Thyroid gland (tissue), 4 donors: ENCODE measurements around the gene PRKAG1. TPM values are rescaled to one million over a fixed set of nuclear protein-coding genes. Genes with fewer than 3 reads are reported as not detected.

Experiments
- DNase-seq, 2 donors: peaks; one replicate each; pipeline ENCODE4 v3.0.0-alpha.2; 2019
- H3K27ac ChIP-seq, 3 donors: fragments of 200-600 bp; sonication (generic); 1 replicate in 2 of 3; 2 replicates in 1 of 3; pipeline ENCODE4 v1.5.1; 2016 to 2019; ENCODE audit warnings: mild to moderate bottlenecking in 1 of 3, moderate library complexity in 1 of 3
- H3K27me3 ChIP-seq: fragments of 200-600 bp; sonication (generic); one replicate; pipeline ENCODE4 v1.5.1; 2019
- H3K36me3 ChIP-seq, 2 donors: fragments of 200-600 bp; sonication (generic); one replicate each; pipeline ENCODE4 v1.5.1; 2016 to 2019
- H3K4me1 ChIP-seq, 2 donors: fragments of 200-600 bp; sonication (generic); one replicate each; pipeline ENCODE4 v1.5.1; 2017 to 2019
- H3K4me3 ChIP-seq, 3 donors: fragments of 200-600 bp; sonication (generic); replicated peaks in 1 of 3; 1 replicate in 2 of 3; 2 replicates in 1 of 3; pipeline ENCODE4 v1.5.1; 2016; ENCODE audit warnings: mild to moderate bottlenecking in 1 of 3
- H3K9me3 ChIP-seq: fragments of 200-600 bp; sonication (generic); one replicate; pipeline ENCODE4 v1.5.1; 2017
- POLR2A ChIP-seq, 2 donors: fragments of 450-650 bp; IDR thresholded peaks; one replicate each; pipeline ENCODE4 v1.6.1; 2017; ENCODE audit warnings: antibody characterized with exemption in 2 of 2, mild to moderate bottlenecking in 2 of 2, moderate library complexity in 1 of 2
- WGBS, 2 donors: methylation state at CpG; one replicate each; pipeline ENCODE4 v1.1.5; 2017; 5-methylcytosine and 5-hydroxymethylcytosine counted together
- intact Hi-C: fragments of 100-400 bp; cut with DNase I; formaldehyde crosslinking; loops from one replicate; pipeline ENCODE4 v1.15.1; 2023
- total RNA-seq, 4 donors: library from RNA; depleted of rRNA; stranded (reverse); fragments of >200 nt; gene quantifications; one replicate each; pipeline ENCODE4 v1.2.3, GENCODE V29; 2016
- TF ChIP-seq, protein P1 (sequence below), 6 experiments: fragments of 200-600 bp in 3 of 6; fragments of 450-650 bp in 3 of 6; sonication (generic) in 3 of 6; IDR thresholded peaks; one replicate each; pipeline ENCODE4 v1.5.1; 2016 to 2019; ENCODE audit warnings: antibody characterized with exemption in 6 of 6, mild to moderate bottlenecking in 2 of 6, inconsistent platforms in 1 of 6, moderate library complexity in 1 of 6

PRKAG1 gene
- total RNA-seq, 4 donors from 2014 or later = 50.3 to 68.1 (median 59.9) TPM

DNA sequence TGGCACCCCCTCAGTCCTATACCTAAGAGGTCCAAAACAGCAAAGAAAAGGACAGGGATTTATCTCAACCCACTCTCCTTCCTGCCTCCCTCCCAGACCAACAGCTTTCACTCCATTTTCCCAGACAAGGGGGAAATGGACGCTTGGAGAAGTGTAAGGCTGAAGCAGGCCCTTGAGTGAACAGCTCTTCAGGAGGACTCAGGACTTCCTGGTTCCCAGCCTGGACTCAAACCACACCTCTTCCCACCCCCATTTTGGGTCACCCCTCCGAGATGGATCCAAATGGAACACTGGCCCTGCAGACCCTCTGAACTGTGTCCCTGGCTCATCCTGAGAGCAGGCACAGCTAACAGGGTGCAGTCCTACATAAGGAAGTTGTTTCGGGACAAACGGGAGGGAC is 39.3 kb upstream of the PRKAG1 start:
- peak overlapping the region in 2 of 3 donors; percentile 26 to 94 for H3K4me3 ChIP-seq
- peaks cover 37 to 42% of the 10 kb centered on the region in 2 donors for H3K4me1 ChIP-seq
- H3K27ac ChIP-seq = peak overlapping the region in 1 of 3 donors; percentile 96
- peaks cover 17 to 19% of the 10 kb centered on the region in 2 donors for H3K36me3 ChIP-seq
- TF ChIP-seq POLR2A (IDR thresholded peaks at IDR 0.05) = no peak
- TF ChIP-seq, protein P1, sequence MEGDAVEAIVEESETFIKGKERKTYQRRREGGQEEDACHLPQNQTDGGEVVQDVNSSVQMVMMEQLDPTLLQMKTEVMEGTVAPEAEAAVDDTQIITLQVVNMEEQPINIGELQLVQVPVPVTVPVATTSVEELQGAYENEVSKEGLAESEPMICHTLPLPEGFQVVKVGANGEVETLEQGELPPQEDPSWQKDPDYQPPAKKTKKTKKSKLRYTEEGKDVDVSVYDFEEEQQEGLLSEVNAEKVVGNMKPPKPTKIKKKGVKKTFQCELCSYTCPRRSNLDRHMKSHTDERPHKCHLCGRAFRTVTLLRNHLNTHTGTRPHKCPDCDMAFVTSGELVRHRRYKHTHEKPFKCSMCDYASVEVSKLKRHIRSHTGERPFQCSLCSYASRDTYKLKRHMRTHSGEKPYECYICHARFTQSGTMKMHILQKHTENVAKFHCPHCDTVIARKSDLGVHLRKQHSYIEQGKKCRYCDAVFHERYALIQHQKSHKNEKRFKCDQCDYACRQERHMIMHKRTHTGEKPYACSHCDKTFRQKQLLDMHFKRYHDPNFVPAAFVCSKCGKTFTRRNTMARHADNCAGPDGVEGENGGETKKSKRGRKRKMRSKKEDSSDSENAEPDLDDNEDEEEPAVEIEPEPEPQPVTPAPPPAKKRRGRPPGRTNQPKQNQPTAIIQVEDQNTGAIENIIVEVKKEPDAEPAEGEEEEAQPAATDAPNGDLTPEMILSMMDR (IDR thresholded peaks at IDR 0.05) = no peak
- H3K27me3 ChIP-seq = no peaks in the 10 kb centered on the region
- 0 to 4% methylated on average over 4 of the region's 4 CpGs for WGBS, 2 donors
- intact Hi-C loops = no loop called here
- peak in 1 of 2 donors; percentile 23 for DNase-seq
- no peaks in the 10 kb centered on the region for H3K9me3 ChIP-seq

DNA sequence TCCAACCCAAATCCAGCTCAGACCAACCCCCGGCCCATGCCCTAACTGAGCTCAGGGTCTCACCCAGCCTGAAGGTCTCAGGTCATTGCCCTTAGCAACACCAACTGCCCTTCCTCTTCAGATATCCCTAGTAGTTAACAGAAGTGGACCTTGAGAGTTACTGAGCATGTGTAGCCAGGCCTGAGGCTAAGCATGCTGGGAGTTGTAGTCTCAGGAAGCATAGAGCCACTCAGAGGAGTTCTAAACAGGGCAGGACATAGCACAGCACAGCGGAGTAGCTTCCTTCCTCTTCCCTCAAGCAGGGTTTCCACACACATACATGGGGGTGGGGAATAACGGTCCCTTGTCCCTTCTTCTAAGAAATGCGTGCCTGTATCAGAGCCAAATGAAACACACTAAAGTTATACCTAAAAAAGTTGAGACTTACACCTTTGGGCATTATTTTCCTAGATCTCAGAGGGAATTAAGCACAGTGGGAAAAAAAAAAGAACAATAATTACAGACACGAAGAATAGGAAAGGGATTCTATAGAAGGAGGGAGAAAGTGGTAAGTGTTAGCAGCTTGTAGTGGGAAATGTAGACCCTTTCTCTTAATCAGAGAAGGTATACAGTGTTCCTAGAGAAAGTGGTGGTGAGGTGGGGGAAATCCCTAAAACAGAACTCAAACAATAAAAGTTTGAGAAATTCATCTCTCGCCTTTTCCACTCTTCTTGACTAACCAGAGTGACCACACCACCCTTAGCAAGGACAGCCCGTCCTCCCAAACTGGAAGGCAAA is 37.6 kb upstream of the PRKAG1 start:
- Histone ChIP-seq H3K27me3 (no peaks in the 10 kb centered on the region), H3K9me3 (no peaks in the 10 kb centered on the region), H3K4me1 (peaks cover 34 to 37% of the 10 kb centered on the region in 2 donors), H3K27ac (peak overlapping the region in 1 of 3 donors; percentile 15), H3K36me3 (peaks cover 33 to 36% of the 10 kb centered on the region in 2 donors), H3K4me3 (peak overlapping the region in 1 of 3 donors; percentile 94)
- peak; percentile 43 to 46 for DNase-seq
- TF ChIP-seq, protein P1 (IDR thresholded peaks at IDR 0.05) = no peak
- peak in 1 of 2 donors; percentile 9 for TF ChIP-seq POLR2A (IDR thresholded peaks at IDR 0.05)
- WGBS, 2 donors = 55 to 57% methylated on average over 7 of the region's 7 CpGs
- intact Hi-C loops = no loop called here

DNA sequence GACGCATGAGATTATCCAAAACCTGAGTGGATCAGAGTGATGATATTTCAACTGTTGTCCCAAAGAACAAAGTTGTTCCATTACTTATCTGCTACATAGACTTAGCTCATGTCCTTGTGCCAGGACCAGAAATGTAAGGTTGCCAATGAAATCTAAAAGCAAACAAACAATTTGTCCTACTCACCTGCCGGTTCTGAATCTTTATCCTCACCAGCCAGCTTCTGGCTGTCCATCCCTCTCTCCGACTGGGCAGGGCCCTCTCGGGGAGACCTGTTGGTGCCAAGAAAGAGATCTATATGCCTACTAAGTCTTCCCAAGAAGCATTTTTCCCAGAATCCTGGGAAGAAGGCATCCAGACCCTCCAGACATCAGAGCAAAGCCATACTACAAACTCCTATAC is 36.5 kb upstream of the PRKAG1 start:
- Histone ChIP-seq H3K36me3 (peaks cover 43 to 47% of the 10 kb centered on the region in 2 donors), H3K27me3 (no peaks in the 10 kb centered on the region), H3K27ac (no peak overlapping the region), H3K4me3 (no peak overlapping the region), H3K9me3 (no peaks in the 10 kb centered on the region), H3K4me1 (peaks cover 33 to 36% of the 10 kb centered on the region in 2 donors)
- no peak for TF ChIP-seq POLR2A (IDR thresholded peaks at IDR 0.05)
- TF ChIP-seq, protein P1 (IDR thresholded peaks at IDR 0.05) = no peak
- WGBS, 2 donors = 86 to 91% methylated on average over 4 of the region's 4 CpGs
- no peak for DNase-seq
- intact Hi-C loops = no loop called here

DNA sequence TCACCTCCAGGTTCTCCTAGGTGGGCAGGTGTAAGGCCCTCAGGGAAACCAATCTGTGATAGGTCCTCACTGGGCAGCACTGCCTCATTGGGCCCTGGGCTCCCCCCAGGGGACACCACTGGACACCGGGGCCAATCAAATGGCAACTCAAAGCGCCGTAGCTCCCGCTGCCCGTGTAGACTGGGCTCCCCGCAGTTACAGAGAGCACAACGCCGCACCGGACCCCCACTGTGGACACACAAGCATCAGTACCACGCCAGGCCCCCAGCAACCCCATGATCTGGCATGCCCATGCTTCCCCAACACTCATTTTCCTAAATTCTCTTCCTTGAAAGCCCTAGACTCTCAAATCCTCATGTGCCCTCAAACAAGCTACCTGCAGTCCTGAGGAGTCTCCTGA is 35.9 kb upstream of the PRKAG1 start:
- TF ChIP-seq, protein P1 (IDR thresholded peaks at IDR 0.05) = no peak
- TF ChIP-seq POLR2A (IDR thresholded peaks at IDR 0.05) = no peak
- Histone ChIP-seq H3K9me3 (no peaks in the 10 kb centered on the region), H3K27me3 (no peaks in the 10 kb centered on the region), H3K36me3 (peaks cover 48 to 52% of the 10 kb centered on the region in 2 donors), H3K4me3 (no peak overlapping the region), H3K27ac (no peak overlapping the region), H3K4me1 (peaks cover 33 to 36% of the 10 kb centered on the region in 2 donors)
- DNase-seq = no peak
- WGBS, 2 donors = 93 to 99% methylated on average over 10 of the region's 10 CpGs
- intact Hi-C loops = no loop called here

DNA sequence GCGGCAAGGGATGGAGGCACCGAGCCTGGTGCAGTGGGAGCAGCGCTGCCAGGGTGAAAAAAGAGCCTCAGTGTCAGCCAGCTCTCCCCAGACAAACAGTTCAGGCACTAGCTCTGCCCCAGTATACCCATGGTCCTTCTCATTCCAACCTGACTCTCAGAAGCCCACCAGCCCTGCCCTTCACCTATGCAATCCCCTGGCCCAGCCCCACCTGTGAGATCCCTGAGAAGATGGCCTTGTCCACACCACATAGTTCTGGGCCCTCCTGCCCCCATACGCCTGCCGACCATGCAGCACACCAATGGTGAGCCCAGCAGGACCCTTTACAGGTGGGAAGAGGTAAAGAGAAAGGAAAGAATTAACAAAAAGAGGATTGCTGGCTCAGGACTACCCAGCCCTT is 35.5 kb upstream of the PRKAG1 start:
- no peak overlapping the region for H3K27ac ChIP-seq
- H3K36me3 ChIP-seq = peaks cover 50 to 56% of the 10 kb centered on the region in 2 donors
- no peaks in the 10 kb centered on the region for H3K9me3 ChIP-seq
- TF ChIP-seq, protein P1 (IDR thresholded peaks at IDR 0.05) = no peak
- no peak for DNase-seq
- WGBS, 2 donors = 96 to 98% methylated on average over 5 of the region's 5 CpGs
- H3K4me1 ChIP-seq = peaks cover 33 to 36% of the 10 kb centered on the region in 2 donors
- no peaks in the 10 kb centered on the region for H3K27me3 ChIP-seq
- H3K4me3 ChIP-seq = no peak overlapping the region
- intact Hi-C loops = no loop called here
